ENCODE data around the gene FGF21. TPM values are rescaled to one million over a fixed set of nuclear protein-coding genes. Genes with fewer than 3 reads are reported as not detected.

FGF21 gene
- total RNA-seq, 1 experiment from 2014 or later = not detected

DNA sequence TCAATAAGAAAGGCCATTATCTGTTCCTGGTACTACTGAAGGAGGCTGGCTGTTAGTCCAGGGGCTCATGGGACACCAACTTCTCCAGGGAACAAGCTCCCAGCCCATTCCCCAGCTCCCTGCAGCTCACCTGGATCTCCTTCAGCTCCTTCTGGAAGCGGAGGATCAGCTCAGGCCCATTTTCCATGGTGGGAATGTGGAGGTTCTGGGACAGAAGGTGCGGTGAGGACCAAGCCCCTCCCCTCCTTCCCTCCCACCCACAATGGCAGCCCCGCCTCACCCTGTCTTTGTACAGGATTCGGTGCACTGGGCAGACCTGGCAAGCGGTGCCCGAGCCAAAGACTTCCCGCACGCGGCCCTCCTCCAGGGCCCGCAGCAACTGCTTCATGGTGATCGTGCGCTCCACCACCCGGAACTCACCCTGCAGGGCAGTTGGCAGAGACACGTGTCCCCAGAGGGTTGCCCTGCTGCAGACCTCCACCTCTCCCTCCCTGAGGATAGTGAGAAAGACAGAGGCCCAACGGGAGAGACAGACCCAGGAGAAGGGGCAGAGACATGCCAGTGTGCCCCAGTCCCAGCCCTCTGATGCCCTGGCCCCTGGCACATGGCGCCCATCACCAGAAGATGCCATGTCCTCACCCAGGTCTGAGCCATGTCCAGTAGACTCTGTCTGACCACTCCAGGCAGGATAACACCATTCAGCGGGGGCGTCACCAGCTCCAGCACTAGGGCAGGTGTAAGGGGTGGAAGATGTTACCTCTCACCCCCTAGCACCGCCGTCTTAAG, 41.2 kb downstream of the FGF21 start:
- no TSS peak for BruUV-seq (replicated peaks)
- H3K27ac ChIP-seq (ENCODE audit: low read length) = no peak overlapping the region
- no peak for DNase-seq
- no peaks in the 10 kb centered on the region for H3F3A ChIP-seq (ENCODE audit: low read length, unreplicated experiment)
- no peaks in the 10 kb centered on the region for H3K79me2 ChIP-seq (ENCODE audit: low read length)
- ChIA-PET POLR2A (ENCODE audit: unreplicated experiment) (no interaction called here), CTCF (no interaction called here)
- H4K20me1 ChIP-seq (ENCODE audit: low read length) = no peaks in the 10 kb centered on the region
- H3K9me2 ChIP-seq (replicated peaks; ENCODE audit: low read length) = no peaks in the 10 kb centered on the region
- no peak overlapping the region for H3K4me3 ChIP-seq (ENCODE audit: low read length)
- H3K36me3 ChIP-seq (ENCODE audit: low read depth, low read length) = no peaks in the 10 kb centered on the region; the same call in 1 of the 2 replicates
- no peak for ATAC-seq
- intact Hi-C loops (cut with micrococcal nuclease) = no loop called here
- H3K9me3 ChIP-seq (ENCODE audit: low read length) = no peaks in the 10 kb centered on the region
- TF ChIP-seq EZH2 (IDR thresholded peaks at IDR 0.05; ENCODE audit: low read length, unreplicated experiment) (no peak), EZH2phosphoT487 (IDR thresholded peaks at IDR 0.05; ENCODE audit: borderline replicate concordance, low read length) (no peak)
- TF ChIP-seq, protein P1, sequence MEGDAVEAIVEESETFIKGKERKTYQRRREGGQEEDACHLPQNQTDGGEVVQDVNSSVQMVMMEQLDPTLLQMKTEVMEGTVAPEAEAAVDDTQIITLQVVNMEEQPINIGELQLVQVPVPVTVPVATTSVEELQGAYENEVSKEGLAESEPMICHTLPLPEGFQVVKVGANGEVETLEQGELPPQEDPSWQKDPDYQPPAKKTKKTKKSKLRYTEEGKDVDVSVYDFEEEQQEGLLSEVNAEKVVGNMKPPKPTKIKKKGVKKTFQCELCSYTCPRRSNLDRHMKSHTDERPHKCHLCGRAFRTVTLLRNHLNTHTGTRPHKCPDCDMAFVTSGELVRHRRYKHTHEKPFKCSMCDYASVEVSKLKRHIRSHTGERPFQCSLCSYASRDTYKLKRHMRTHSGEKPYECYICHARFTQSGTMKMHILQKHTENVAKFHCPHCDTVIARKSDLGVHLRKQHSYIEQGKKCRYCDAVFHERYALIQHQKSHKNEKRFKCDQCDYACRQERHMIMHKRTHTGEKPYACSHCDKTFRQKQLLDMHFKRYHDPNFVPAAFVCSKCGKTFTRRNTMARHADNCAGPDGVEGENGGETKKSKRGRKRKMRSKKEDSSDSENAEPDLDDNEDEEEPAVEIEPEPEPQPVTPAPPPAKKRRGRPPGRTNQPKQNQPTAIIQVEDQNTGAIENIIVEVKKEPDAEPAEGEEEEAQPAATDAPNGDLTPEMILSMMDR (conservative IDR thresholded peaks at IDR 0.05; ENCODE audit: low read depth, low read length) = no peak
- no peaks in the 10 kb centered on the region for H3K4me1 ChIP-seq (ENCODE audit: insufficient read depth, low read length)
- no peak overlapping the region for H3K4me2 ChIP-seq (ENCODE audit: low read length)
- H2AFZ ChIP-seq (ENCODE audit: low read length) = no peak overlapping the region
- H3K9ac ChIP-seq (ENCODE audit: low read length) = no peak overlapping the region
- H3K27me3 ChIP-seq (ENCODE audit: low read length) = no peaks in the 10 kb centered on the region

- H3K27ac ChIP-seq (ENCODE audit: low read length) = no peak overlapping the region
- H3K27me3 ChIP-seq (ENCODE audit: low read length) = no peaks in the 10 kb centered on the region
- no peak overlapping the region for H3K4me2 ChIP-seq (ENCODE audit: low read length)
- ChIA-PET POLR2A (ENCODE audit: unreplicated experiment) (no interaction called here), CTCF (no interaction called here)
- TF ChIP-seq, protein P1 (conservative IDR thresholded peaks at IDR 0.05; ENCODE audit: low read depth, low read length) = no peak
- TF ChIP-seq EZH2phosphoT487 (IDR thresholded peaks at IDR 0.05; ENCODE audit: borderline replicate concordance, low read length) (no peak), EZH2 (IDR thresholded peaks at IDR 0.05; ENCODE audit: low read length, unreplicated experiment) (no peak)
- no peaks in the 10 kb centered on the region for H4K20me1 ChIP-seq (ENCODE audit: low read length)
- ATAC-seq (no peak), DNase-seq (no peak)
- H3K79me2 ChIP-seq (ENCODE audit: low read length) = no peaks in the 10 kb centered on the region
- no TSS peak for BruUV-seq (replicated peaks)
- H3F3A ChIP-seq (ENCODE audit: low read length, unreplicated experiment) = no peaks in the 10 kb centered on the region
- no peaks in the 10 kb centered on the region; the same call in 1 of the 2 replicates for H3K36me3 ChIP-seq (ENCODE audit: low read depth, low read length)
- no peaks in the 10 kb centered on the region for H3K4me1 ChIP-seq (ENCODE audit: insufficient read depth, low read length)
- H3K9me3 ChIP-seq (ENCODE audit: low read length) = no peaks in the 10 kb centered on the region
- H3K9me2 ChIP-seq (replicated peaks; ENCODE audit: low read length) = no peaks in the 10 kb centered on the region
- no peak overlapping the region for H2AFZ ChIP-seq (ENCODE audit: low read length)
- H3K9ac ChIP-seq (ENCODE audit: low read length) = no peak overlapping the region
- intact Hi-C loops (cut with micrococcal nuclease) = no loop called here
- H3K4me3 ChIP-seq (ENCODE audit: low read length) = no peak overlapping the region
Observed at GRCh38 chr19:48797103-48797502, 41.8 kb downstream of the FGF21 start.

GRCh38 chr19:48798937-48799336, 43.6 kb downstream of the FGF21 start:
- TF ChIP-seq EZH2 (IDR thresholded peaks at IDR 0.05; ENCODE audit: low read length, unreplicated experiment) (no peak), EZH2phosphoT487 (IDR thresholded peaks at IDR 0.05; ENCODE audit: borderline replicate concordance, low read length) (no peak)
- TF ChIP-seq, protein P1 (conservative IDR thresholded peaks at IDR 0.05; ENCODE audit: low read depth, low read length) = no peak
- Histone ChIP-seq H3K27ac (ENCODE audit: low read length) (no peak overlapping the region), H3K9me3 (ENCODE audit: low read length) (no peaks in the 10 kb centered on the region), H3K4me1 (ENCODE audit: insufficient read depth, low read length) (no peaks in the 10 kb centered on the region), H3K27me3 (ENCODE audit: low read length) (no peaks in the 10 kb centered on the region), H3K9ac (ENCODE audit: low read length) (no peak overlapping the region), H3K36me3 (ENCODE audit: low read depth, low read length) (no peaks in the 10 kb centered on the region; the same call in 1 of the 2 replicates), H4K20me1 (ENCODE audit: low read length) (no peaks in the 10 kb centered on the region), H3K9me2 (replicated peaks; ENCODE audit: low read length) (no peaks in the 10 kb centered on the region), H3F3A (ENCODE audit: low read length, unreplicated experiment) (no peaks in the 10 kb centered on the region), H2AFZ (ENCODE audit: low read length) (no peak overlapping the region), H3K79me2 (ENCODE audit: low read length) (no peaks in the 10 kb centered on the region), H3K4me2 (ENCODE audit: low read length) (no peak overlapping the region), H3K4me3 (ENCODE audit: low read length) (no peak overlapping the region)
- CTCF ChIA-PET = no interaction called here
- no TSS peak for BruUV-seq (replicated peaks)
- no peak for DNase-seq
- ATAC-seq = no peak
- intact Hi-C loops (cut with micrococcal nuclease) = no loop called here
- POLR2A ChIA-PET (ENCODE audit: unreplicated experiment) = no interaction called here

Data from PC-3 (cell line).